OCI-LY1 (cell line): Measurements from ENCODE around the gene SLIT3.

ENCODE experiments used
- CTCF ChIP-seq: fragments of 200-600 bp; sonication (generic), shearing (Covaris generic); IDR thresholded peaks from 2 replicates; pipeline ENCODE4 v1.5.1; 2017; ENCODE audit warnings: mild to moderate bottlenecking, antibody characterized with exemption, low read length, moderate library complexity, mixed read lengths
- EZH2 ChIP-seq: fragments of 200-600 bp; sonication (generic), shearing (Covaris generic); IDR thresholded peaks from 2 replicates; pipeline ENCODE4 v1.8.0; 2017; ENCODE audit warnings: borderline replicate concordance, mixed run types, mild to moderate bottlenecking, antibody characterized with exemption, low read length, moderate library complexity, mixed read lengths

- TF ChIP-seq CTCF (no peak), EZH2 (no peak)
Measured at GRCh38 chr5:168860503-168860902, 440.4 kb downstream of the SLIT3 start.
